ENCODE data around the gene ZBED6.

ZBED6 gene

DNA sequence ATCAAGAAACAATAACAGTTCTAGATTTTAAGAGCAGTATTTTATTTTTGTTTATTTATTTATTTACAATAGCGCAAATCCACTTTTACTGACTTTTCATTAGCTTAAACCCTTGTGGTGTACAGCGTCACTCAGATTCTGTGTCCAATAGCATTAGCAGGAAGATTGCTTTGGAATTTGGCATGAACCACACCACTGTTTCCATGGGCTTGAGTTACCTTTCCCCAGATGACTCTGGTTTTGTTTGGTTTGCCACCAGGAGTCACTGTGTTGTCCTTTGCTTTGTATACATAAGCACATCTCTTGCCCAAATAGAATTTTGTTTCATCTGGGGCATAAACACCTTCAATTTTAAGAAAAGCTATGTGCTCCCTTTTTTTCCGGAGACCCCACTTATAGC is 40.1 kb downstream of the ZBED6 start:
- WGBS (ENCODE audit: extremely low coverage, insufficient coverage, insufficient read length): no CpG with 5 or more reads among the region's 3 CpGs

DNA sequence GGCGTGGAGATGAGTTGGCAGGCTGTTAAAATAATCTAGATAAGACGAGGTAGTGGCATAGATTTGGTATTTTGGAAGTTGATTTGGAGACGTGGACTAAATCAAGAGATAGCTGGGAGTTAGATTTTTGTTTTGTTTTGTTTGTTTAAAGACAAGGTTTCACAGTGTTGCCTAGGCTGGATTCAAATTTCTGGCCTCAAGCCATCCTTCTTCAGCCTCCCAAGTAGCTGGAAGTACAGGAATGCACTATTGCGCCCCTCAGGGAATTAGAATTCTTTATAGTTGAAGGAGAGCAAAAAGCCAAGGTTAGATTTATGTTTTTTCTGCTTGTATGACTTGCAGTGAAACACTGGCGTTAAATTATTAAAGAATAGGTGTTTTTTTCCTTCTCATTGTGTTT is 43.7 kb downstream of the ZBED6 start:
- no peak overlapping the region for H2BK120ac ChIP-seq (ENCODE audit: insufficient read depth, low read length, poor library complexity)
- peak; percentile 19 to 37 for DNase-seq
- no peak overlapping the region for H3K27ac ChIP-seq (ENCODE audit: low read depth, low read length)
- peaks cover 45 to 53% of the 10 kb centered on the region in 2 experiments for H3K36me3 ChIP-seq (ENCODE audit: control insufficient read depth in 1 of 2, insufficient read depth in 2 of 2, low read length in 2 of 2)
- H4K91ac ChIP-seq (ENCODE audit: low read depth, low read length): no peak overlapping the region
- no peak overlapping the region for H3K4me2 ChIP-seq (ENCODE audit: low read length)
- H3K9me3 ChIP-seq (ENCODE audit: insufficient read depth, low read depth, low read length): no peaks in the 10 kb centered on the region
- H2BK5ac ChIP-seq (ENCODE audit: low read depth, low read length, poor library complexity): peak overlapping the region; percentile 31
- H3K4me1 ChIP-seq (ENCODE audit: control insufficient read depth in 1 of 2, insufficient read depth in 2 of 2, low read length in 2 of 2): no peaks in the 10 kb centered on the region
- no peaks in the 10 kb centered on the region for H3K27me3 ChIP-seq (ENCODE audit: insufficient read depth, low read length)
- H3K4ac ChIP-seq (ENCODE audit: low read depth, low read length): no peak overlapping the region
- no peak overlapping the region for H3K9ac ChIP-seq (ENCODE audit: low read length)
- no peak overlapping the region for H3K23ac ChIP-seq (ENCODE audit: low read length)
- no peak overlapping the region for H2AFZ ChIP-seq (ENCODE audit: insufficient read depth, low read length, poor library complexity)
- H3K4me3 ChIP-seq (ENCODE audit: low read depth, low read length): no peak overlapping the region
- no peak overlapping the region for H4K8ac ChIP-seq (ENCODE audit: low read depth, low read length)
- H3K79me2 ChIP-seq (ENCODE audit: control insufficient read depth, insufficient read depth, low read length, poor library complexity): no peaks in the 10 kb centered on the region
- no peak overlapping the region for H3K18ac ChIP-seq (ENCODE audit: low read length)
- H3K14ac ChIP-seq (ENCODE audit: low read length): no peak overlapping the region
- no peak overlapping the region for H2BK12ac ChIP-seq (ENCODE audit: low read length)
- WGBS (ENCODE audit: extremely low coverage, insufficient coverage, insufficient read length): 100% methylated on average over 2 of the region's 5 CpGs
- no peak overlapping the region for H4K12ac ChIP-seq (ENCODE audit: low read depth, low read length)
- H3K79me1 ChIP-seq (ENCODE audit: low read length): no peaks in the 10 kb centered on the region
- no peak overlapping the region for H2AK5ac ChIP-seq (ENCODE audit: low read length)

More for the DNA sequence above, 40.1 kb downstream of the ZBED6 start:
- no peak overlapping the region for H3K4me2 ChIP-seq (ENCODE audit: low read length)
- H3K27ac ChIP-seq (ENCODE audit: low read depth, low read length): no peak overlapping the region
- H2BK120ac ChIP-seq (ENCODE audit: insufficient read depth, low read length, poor library complexity): no peak overlapping the region
- no peak for DNase-seq
- no peaks in the 10 kb centered on the region for H3K79me2 ChIP-seq (ENCODE audit: control insufficient read depth, insufficient read depth, low read length, poor library complexity)
- peaks cover 46 to 56% of the 10 kb centered on the region in 2 experiments for H3K36me3 ChIP-seq (ENCODE audit: control insufficient read depth in 1 of 2, insufficient read depth in 2 of 2, low read length in 2 of 2)
- H4K91ac ChIP-seq (ENCODE audit: low read depth, low read length): no peak overlapping the region
- no peak overlapping the region for H3K9ac ChIP-seq (ENCODE audit: low read length)
- H3K4me3 ChIP-seq (ENCODE audit: low read depth, low read length): no peak overlapping the region
- no peaks in the 10 kb centered on the region for H3K79me1 ChIP-seq (ENCODE audit: low read length)
- H3K14ac ChIP-seq (ENCODE audit: low read length): no peak overlapping the region
- no peak overlapping the region for H3K18ac ChIP-seq (ENCODE audit: low read length)
- peak overlapping the region; percentile 92 for H3K23ac ChIP-seq (ENCODE audit: low read length)
- H3K9me3 ChIP-seq (ENCODE audit: insufficient read depth, low read depth, low read length): no peaks in the 10 kb centered on the region
- H3K4me1 ChIP-seq (ENCODE audit: control insufficient read depth in 1 of 2, insufficient read depth in 2 of 2, low read length in 2 of 2): no peaks in the 10 kb centered on the region
- no peak overlapping the region for H4K8ac ChIP-seq (ENCODE audit: low read depth, low read length)
- H2BK5ac ChIP-seq (ENCODE audit: low read depth, low read length, poor library complexity): no peak overlapping the region
- H2AK5ac ChIP-seq (ENCODE audit: low read length): no peak overlapping the region
- H2BK12ac ChIP-seq (ENCODE audit: low read length): no peak overlapping the region
- no peak overlapping the region for H2AFZ ChIP-seq (ENCODE audit: insufficient read depth, low read length, poor library complexity)
- no peak overlapping the region for H3K4ac ChIP-seq (ENCODE audit: low read depth, low read length)
- no peaks in the 10 kb centered on the region for H3K27me3 ChIP-seq (ENCODE audit: insufficient read depth, low read length)
- H4K12ac ChIP-seq (ENCODE audit: low read depth, low read length): no peak overlapping the region

DNA sequence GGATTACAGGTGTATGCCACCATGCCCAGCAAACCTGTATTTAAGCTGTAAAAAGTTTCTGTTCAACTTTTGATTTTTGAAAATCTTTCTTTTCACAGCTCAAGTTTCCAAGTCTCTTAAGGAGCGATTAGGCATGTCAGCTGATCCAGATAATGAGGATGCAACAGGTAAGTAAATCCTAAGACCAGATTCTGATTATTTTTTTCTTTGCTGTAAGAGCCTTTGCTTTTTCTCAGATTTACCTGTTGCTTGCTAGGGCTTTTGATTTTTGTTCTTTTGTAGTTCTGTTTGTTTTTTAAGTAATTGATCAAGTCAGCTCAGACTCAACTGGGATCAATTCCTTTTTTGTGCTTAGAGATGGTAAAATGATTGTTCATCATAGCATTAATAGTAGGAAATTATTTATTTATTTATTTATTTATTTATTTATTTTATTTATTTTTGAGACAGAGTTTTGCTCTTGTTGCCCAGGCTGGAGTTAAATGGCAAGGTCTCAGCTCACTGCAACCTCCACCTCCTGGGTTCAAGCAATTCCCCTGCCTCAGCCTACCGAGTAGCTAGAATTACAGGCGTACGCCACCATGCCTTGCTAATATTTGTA is 44.9 kb downstream of the ZBED6 start:
- no peak overlapping the region for H2AK5ac ChIP-seq (ENCODE audit: low read length)
- no peak overlapping the region for H4K8ac ChIP-seq (ENCODE audit: low read depth, low read length)
- no peak overlapping the region for H3K9ac ChIP-seq (ENCODE audit: low read length)
- no peak overlapping the region for H3K4me3 ChIP-seq (ENCODE audit: low read depth, low read length)
- H3K9me3 ChIP-seq (ENCODE audit: insufficient read depth, low read depth, low read length): no peaks in the 10 kb centered on the region
- no peak overlapping the region for H3K14ac ChIP-seq (ENCODE audit: low read length)
- no peak overlapping the region for H2AFZ ChIP-seq (ENCODE audit: insufficient read depth, low read length, poor library complexity)
- H3K4me1 ChIP-seq (ENCODE audit: control insufficient read depth in 1 of 2, insufficient read depth in 2 of 2, low read length in 2 of 2): no peaks in the 10 kb centered on the region
- no peak for DNase-seq
- no peak overlapping the region for H3K4me2 ChIP-seq (ENCODE audit: low read length)
- no peak overlapping the region for H2BK5ac ChIP-seq (ENCODE audit: low read depth, low read length, poor library complexity)
- peaks cover 40 to 53% of the 10 kb centered on the region in 2 experiments for H3K36me3 ChIP-seq (ENCODE audit: control insufficient read depth in 1 of 2, insufficient read depth in 2 of 2, low read length in 2 of 2)
- H4K91ac ChIP-seq (ENCODE audit: low read depth, low read length): no peak overlapping the region
- no peak overlapping the region for H2BK120ac ChIP-seq (ENCODE audit: insufficient read depth, low read length, poor library complexity)
- no peak overlapping the region for H3K18ac ChIP-seq (ENCODE audit: low read length)
- no peak overlapping the region for H4K12ac ChIP-seq (ENCODE audit: low read depth, low read length)
- no peak overlapping the region for H3K4ac ChIP-seq (ENCODE audit: low read depth, low read length)
- H3K79me2 ChIP-seq (ENCODE audit: control insufficient read depth, insufficient read depth, low read length, poor library complexity): no peaks in the 10 kb centered on the region
- H2BK12ac ChIP-seq (ENCODE audit: low read length): no peak overlapping the region
- no peak overlapping the region for H3K23ac ChIP-seq (ENCODE audit: low read length)
- WGBS (ENCODE audit: extremely low coverage, insufficient coverage, insufficient read length): no CpG with 5 or more reads among the region's 4 CpGs
- H3K27me3 ChIP-seq (ENCODE audit: insufficient read depth, low read length): no peaks in the 10 kb centered on the region
- H3K27ac ChIP-seq (ENCODE audit: low read depth, low read length): no peak overlapping the region
- no peaks in the 10 kb centered on the region for H3K79me1 ChIP-seq (ENCODE audit: low read length)

- no peak overlapping the region for H3K9ac ChIP-seq (ENCODE audit: low read length)
- no CpG with 5 or more reads among the region's 2 CpGs for WGBS (ENCODE audit: extremely low coverage, insufficient coverage, insufficient read length)
- peaks cover 33 to 48% of the 10 kb centered on the region in 2 experiments for H3K36me3 ChIP-seq (ENCODE audit: control insufficient read depth in 1 of 2, insufficient read depth in 2 of 2, low read length in 2 of 2)
- no peak overlapping the region for H4K8ac ChIP-seq (ENCODE audit: low read depth, low read length)
- H3K27ac ChIP-seq (ENCODE audit: low read depth, low read length): no peak overlapping the region
- no peaks in the 10 kb centered on the region for H3K9me3 ChIP-seq (ENCODE audit: insufficient read depth, low read depth, low read length)
- no peak overlapping the region for H3K4me2 ChIP-seq (ENCODE audit: low read length)
- H3K23ac ChIP-seq (ENCODE audit: low read length): no peak overlapping the region
- H4K12ac ChIP-seq (ENCODE audit: low read depth, low read length): no peak overlapping the region
- H3K79me1 ChIP-seq (ENCODE audit: low read length): no peaks in the 10 kb centered on the region
- no peak for DNase-seq
- H2BK12ac ChIP-seq (ENCODE audit: low read length): no peak overlapping the region
- no peak overlapping the region for H2AK5ac ChIP-seq (ENCODE audit: low read length)
- H3K4me1 ChIP-seq (ENCODE audit: control insufficient read depth in 1 of 2, insufficient read depth in 2 of 2, low read length in 2 of 2): no peaks in the 10 kb centered on the region
- no peak overlapping the region for H3K14ac ChIP-seq (ENCODE audit: low read length)
- no peak overlapping the region for H3K18ac ChIP-seq (ENCODE audit: low read length)
- no peak overlapping the region for H2AFZ ChIP-seq (ENCODE audit: insufficient read depth, low read length, poor library complexity)
- H3K4ac ChIP-seq (ENCODE audit: low read depth, low read length): no peak overlapping the region
- no peak overlapping the region for H3K4me3 ChIP-seq (ENCODE audit: low read depth, low read length)
- H4K91ac ChIP-seq (ENCODE audit: low read depth, low read length): no peak overlapping the region
- H3K27me3 ChIP-seq (ENCODE audit: insufficient read depth, low read length): no peaks in the 10 kb centered on the region
- no peak overlapping the region for H2BK120ac ChIP-seq (ENCODE audit: insufficient read depth, low read length, poor library complexity)
- no peaks in the 10 kb centered on the region for H3K79me2 ChIP-seq (ENCODE audit: control insufficient read depth, insufficient read depth, low read length, poor library complexity)
- H2BK5ac ChIP-seq (ENCODE audit: low read depth, low read length, poor library complexity): no peak overlapping the region
Observed at GRCh38 chr1:203842559-203842876, 47.1 kb downstream of the ZBED6 start.
